Measurements from ENCODE around the gene GET4.

The GET4 gene

DNA sequence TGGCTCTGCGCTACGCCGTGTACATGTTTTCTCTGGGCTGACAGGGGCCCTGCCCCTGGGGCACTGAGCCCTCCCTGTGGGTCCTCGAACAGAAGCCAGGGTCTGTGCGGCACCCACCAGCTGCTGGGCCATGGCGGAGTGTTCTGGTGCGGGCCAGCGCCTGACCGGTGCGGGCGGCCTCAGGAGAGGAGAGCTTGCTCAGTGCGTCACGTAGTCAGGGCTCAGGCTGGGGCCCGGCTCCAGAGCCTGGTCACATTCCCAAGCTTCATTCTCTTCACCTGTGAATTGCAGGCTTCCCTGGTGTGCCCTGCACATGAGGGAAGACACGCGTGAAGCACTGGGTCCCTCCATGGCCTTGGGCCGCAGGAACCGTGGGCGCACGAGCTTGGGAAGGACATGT lies 15.5 kb downstream of the GET4 start:
- H3K36me3 Mint-ChIP-seq = peaks cover 52% of the 10 kb centered on the region
- CTCF ChIA-PET = no interaction called here
- no peak for DNase-seq
- no peak overlapping the region for H3K27ac Mint-ChIP-seq
- peaks cover 5% of the 10 kb centered on the region for H3K9me3 Mint-ChIP-seq
- H3K4me3 Mint-ChIP-seq = no peak overlapping the region
- H3K4me1 Mint-ChIP-seq = no peaks in the 10 kb centered on the region
- no peaks in the 10 kb centered on the region for H3K27me3 Mint-ChIP-seq

DNA sequence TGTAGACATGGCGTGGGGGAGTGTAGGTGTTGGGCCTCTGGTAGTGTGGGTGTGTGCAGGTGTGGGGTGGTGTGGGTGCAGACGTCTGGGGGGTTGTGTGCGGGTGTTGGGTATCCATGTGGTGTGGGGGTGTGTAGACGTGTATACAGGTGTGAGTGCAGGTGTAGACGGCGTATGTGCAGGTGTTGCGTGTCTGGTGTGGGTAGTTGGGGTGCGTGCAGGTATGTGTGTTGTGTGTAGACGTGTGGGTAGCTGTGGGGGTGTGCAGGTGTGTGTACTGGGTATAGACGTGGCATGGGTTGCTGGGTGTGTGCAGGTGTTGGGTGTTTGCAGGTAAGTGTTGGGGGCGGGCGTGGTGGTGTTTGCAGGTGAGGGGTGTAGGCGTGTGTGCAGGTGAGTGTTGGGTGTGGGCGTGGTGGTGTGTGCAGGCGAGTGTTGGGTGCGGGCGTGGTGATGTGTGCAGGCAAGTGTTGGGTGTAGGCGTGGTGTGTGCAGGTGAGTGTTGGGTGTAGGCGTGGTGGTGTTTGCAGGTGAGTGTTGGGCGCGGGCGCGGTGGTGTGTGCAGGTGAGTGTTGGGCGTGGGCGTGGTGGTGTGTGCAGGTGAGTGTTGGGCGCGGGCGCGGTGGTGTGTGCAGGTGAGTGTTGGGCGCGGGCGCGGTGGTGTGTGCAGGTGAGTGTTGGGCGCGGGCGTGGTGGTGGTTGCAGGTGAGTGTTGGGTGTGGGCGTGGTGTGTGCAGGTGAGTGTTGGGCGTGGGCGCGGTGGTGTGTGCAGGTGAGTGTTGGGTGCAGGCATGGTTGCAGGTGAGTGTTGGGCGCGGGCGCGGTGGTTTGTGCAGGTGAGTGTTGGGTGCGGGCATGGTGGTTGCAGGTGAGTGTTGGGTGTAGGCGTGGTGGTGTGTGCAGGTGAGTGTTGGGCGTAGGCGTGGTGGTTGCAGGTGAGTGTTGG lies 16.6 kb downstream of the GET4 start:
- Mint-ChIP-seq H3K4me1 (no peaks in the 10 kb centered on the region), H3K27ac (no peak overlapping the region), H3K27me3 (no peaks in the 10 kb centered on the region), H3K9me3 (peaks cover 5% of the 10 kb centered on the region), H3K36me3 (peaks cover 52% of the 10 kb centered on the region), H3K4me3 (no peak overlapping the region)
- DNase-seq = no peak
- CTCF ChIA-PET = no interaction called here

DNA sequence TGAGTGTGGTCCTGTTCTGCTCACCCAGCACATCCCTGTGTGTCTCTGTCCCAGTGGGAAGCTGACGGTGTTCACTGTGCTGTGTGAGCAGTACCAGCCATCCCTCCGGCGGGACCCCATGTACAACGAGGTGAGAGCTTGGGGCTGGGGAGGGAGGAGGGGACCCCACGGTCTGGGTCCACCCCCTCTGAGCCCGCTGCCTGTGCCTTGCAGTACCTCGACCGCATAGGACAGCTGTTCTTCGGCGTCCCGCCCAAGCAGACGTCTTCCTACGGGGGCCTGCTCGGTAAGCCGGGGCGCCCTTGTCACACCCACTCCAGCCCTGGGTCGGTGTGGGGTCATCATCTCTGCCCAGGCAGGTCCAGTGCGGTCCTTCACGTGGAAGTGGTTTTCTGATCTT lies 17.3 kb downstream of the GET4 start:
- Mint-ChIP-seq H3K27me3 (no peaks in the 10 kb centered on the region), H3K27ac (no peak overlapping the region), H3K4me3 (no peak overlapping the region), H3K36me3 (peaks cover 51% of the 10 kb centered on the region), H3K9me3 (peaks cover 5% of the 10 kb centered on the region), H3K4me1 (no peaks in the 10 kb centered on the region)
- CTCF ChIA-PET = no interaction called here
- DNase-seq = no peak

DNA sequence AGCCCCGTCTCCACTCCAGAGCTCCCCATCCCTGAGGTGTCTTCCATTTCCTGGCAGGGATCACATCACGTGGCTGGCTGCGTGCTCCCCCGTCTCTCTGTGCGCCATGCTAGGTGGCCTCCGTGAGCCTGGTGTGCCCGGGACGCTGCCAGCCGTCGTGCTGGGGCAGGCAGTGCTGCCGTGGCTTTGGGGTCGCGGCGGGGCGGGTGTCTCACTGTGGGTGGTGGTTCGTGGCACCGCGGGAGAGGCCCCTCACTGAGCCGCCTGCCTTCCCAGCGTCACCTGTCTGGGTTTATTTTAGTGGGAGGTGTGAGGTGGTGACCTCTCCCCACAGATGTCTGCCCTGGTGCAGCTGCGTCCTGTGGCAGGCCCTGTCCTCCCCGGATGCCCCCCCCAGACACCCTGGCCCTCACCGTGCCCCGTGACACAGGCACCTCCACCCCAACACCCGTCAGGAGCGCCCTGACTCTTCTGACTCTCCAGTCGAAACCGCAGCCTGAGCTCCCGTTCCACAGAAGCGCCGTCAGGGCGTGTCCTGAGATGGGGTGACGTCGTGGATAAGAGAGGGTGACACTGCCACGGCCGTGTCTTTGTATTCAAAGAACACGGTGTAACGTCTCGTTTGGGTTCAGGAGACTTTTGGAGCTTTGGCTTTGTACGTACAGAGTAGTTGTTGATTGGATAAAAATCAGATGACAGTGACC lies 18.0 kb downstream of the GET4 start:
- no peak overlapping the region for H3K27ac Mint-ChIP-seq
- no peak overlapping the region for H3K4me3 Mint-ChIP-seq
- no peaks in the 10 kb centered on the region for H3K4me1 Mint-ChIP-seq
- DNase-seq = no peak
- peaks cover 48% of the 10 kb centered on the region for H3K36me3 Mint-ChIP-seq
- no peaks in the 10 kb centered on the region for H3K27me3 Mint-ChIP-seq
- peaks cover 5% of the 10 kb centered on the region for H3K9me3 Mint-ChIP-seq
- CTCF ChIA-PET = interaction anchor here (0.7 kb wide), 1 partner anchor 89 kb away, joined by 3 read pairs; no protein-coding TSS in a partner anchor

DNA sequence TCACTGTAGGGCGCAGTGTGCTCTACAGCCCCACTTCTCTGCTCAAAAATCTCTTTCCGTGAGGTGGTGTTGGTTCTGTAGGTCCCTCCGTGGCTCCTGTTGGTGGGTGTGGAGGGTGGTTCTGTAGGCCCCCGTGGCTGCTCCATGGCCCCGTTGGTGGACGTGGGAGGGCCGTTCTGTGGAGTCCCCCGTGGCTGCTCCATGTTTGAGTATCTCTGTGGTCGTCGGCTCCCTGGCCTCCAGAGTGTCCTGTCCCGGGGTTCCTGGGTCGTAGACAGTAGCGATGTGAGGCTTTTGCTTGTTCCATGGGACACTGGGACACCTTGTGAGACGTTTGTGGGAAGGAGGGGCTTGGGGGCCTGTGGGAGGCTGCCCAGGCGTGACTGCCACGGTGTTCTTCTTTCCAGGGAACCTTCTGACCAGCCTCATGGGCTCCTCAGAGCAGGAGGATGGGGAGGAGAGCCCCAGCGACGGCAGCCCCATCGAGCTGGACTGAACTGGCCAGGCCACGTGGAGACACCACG lies 18.6 kb downstream of the GET4 start:
- H3K36me3 Mint-ChIP-seq = peaks cover 48% of the 10 kb centered on the region
- CTCF ChIA-PET = interaction anchor here (0.7 kb wide), 1 partner anchor 90 kb away, joined by 3 read pairs; no protein-coding TSS in a partner anchor
- no peak overlapping the region for H3K27ac Mint-ChIP-seq
- no peak overlapping the region for H3K4me3 Mint-ChIP-seq
- H3K9me3 Mint-ChIP-seq = peaks cover 5% of the 10 kb centered on the region
- H3K4me1 Mint-ChIP-seq = no peaks in the 10 kb centered on the region
- H3K27me3 Mint-ChIP-seq = no peaks in the 10 kb centered on the region
- no peak for DNase-seq

DNA sequence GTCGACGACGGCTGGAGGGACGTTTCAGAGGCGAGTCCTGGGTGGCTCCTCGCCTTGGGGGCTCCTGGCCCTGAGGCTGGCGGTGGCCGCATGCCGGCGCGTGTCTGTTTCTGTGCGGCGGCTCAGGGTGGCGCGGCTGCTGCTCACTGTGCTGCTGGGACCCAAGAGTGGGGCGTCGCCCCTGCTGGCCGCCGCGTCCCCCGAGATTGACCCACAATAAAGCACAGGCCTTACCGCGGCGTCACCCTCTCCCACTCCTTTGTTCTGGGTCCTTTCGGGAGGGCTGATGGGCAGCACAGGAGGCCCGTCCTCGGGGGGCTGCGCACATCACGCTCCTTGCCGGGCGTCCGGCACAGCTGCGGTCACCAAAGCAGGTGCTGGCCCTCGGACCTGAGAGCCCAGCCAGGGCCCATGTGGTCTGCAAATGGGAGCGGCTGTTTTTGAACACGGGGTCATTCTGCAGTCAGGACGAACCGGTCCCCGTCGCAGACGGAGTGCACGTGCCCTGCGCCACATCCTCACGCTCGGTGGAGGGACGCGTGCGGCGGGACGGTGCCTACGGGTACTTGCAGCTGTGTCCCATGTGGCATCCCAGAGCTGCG lies 19.2 kb downstream of the GET4 start:
- Mint-ChIP-seq H3K27me3 (no peaks in the 10 kb centered on the region), H3K36me3 (peaks cover 46% of the 10 kb centered on the region), H3K9me3 (peaks cover 5% of the 10 kb centered on the region), H3K4me3 (no peak overlapping the region), H3K4me1 (no peaks in the 10 kb centered on the region), H3K27ac (no peak overlapping the region)
- no peak for DNase-seq
- CTCF ChIA-PET = no interaction called here

DNA sequence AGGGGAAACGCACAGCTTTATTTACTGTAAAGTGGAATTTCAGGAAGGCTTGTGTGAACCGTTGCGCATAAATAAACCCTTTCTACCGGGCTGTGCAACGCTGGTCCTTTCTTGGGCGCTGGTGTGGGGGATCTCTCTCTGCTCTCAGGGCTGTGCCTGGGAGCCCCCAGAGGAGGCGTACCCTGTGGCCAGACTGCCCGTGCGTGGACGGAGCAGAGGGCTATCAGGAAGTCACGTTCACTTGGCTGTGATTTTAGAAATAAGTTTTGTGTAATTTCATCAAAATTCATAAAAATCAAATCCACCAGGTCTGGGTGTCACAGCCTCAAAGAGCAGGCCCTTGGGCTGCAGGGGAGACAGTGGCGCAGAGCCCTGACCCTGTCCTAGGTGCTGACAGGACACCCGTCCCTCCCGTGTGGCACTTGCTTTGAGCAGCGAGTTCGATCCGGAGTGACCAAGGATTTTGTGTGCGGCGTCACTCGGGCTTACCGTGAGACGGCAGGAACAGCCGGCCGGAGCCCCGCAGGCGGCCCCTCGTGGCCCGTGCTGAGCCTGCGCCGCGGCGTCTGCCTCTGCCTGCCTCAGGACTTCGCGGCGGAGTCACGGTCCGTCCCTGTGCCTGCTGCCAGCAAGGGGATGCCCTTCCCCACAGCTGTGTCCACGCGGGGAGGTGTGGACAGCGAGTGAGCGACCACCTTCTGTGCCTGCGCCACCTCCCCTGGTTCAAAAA lies 20.2 kb downstream of the GET4 start:
- peaks cover 5% of the 10 kb centered on the region for H3K9me3 Mint-ChIP-seq
- H3K27me3 Mint-ChIP-seq = no peaks in the 10 kb centered on the region
- no peak overlapping the region for H3K27ac Mint-ChIP-seq
- H3K4me1 Mint-ChIP-seq = no peaks in the 10 kb centered on the region
- CTCF ChIA-PET = no interaction called here
- peaks cover 37% of the 10 kb centered on the region for H3K36me3 Mint-ChIP-seq
- no peak overlapping the region for H3K4me3 Mint-ChIP-seq
- no peak for DNase-seq

DNA sequence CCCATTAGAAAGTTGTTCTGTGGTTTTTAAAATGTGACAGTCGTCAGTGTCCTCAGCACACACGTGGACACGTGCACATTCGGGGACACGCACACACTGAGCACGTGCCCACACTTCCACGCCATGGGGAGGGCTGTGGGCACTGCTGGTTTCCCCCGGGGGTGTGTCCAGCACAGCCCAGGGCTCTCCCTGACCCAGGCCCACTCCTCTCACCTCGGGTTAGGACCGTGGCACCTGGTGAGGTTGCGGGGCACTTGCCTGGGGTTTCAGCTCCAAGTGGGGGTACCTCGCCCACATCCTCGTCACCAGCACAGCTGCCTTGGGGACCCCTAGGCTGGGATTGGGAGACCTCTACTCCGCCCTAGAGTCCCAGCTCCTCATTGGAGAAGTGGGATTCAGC lies 20.7 kb downstream of the GET4 start:
- no peak for DNase-seq
- H3K4me1 Mint-ChIP-seq = no peaks in the 10 kb centered on the region
- H3K27me3 Mint-ChIP-seq = no peaks in the 10 kb centered on the region
- H3K36me3 Mint-ChIP-seq = peaks cover 36% of the 10 kb centered on the region
- no peak overlapping the region for H3K4me3 Mint-ChIP-seq
- peaks cover 5% of the 10 kb centered on the region for H3K9me3 Mint-ChIP-seq
- CTCF ChIA-PET = no interaction called here
- no peak overlapping the region for H3K27ac Mint-ChIP-seq

DNA sequence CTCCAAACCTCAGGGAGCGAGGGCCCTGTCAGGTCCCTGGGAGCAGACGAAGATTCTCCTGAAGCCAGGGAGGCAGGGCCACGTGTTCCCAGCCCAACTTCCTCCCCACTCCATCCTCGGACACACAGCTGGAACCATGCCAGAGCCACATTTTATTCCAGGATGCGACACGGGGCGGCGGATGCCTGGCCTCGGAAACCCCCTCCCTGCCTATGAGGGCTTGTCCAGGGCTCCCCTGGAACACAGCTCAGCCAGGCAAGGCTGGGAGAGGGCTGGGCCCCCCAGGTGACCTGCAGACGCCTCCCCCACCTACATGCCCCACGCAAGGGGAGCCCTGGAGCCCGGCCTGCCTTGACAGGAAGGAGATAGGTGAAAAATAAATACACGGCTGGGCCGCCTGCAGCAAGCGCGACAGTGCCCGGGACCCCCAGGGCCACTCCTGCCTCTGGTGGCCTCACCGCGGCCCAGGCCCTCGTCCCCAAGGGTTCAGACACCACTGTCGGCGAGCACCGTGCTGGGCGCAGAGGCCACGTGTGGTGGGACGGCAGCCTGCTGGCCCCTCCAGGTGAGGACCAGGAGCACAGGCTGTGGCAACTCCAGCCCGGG lies 21.5 kb downstream of the GET4 start:
- no peak overlapping the region for H3K4me3 Mint-ChIP-seq
- no peaks in the 10 kb centered on the region for H3K9me3 Mint-ChIP-seq
- no peak for DNase-seq
- CTCF ChIA-PET = no interaction called here
- H3K36me3 Mint-ChIP-seq = peaks cover 28% of the 10 kb centered on the region
- H3K27me3 Mint-ChIP-seq = no peaks in the 10 kb centered on the region
- H3K27ac Mint-ChIP-seq = no peak overlapping the region
- H3K4me1 Mint-ChIP-seq = no peaks in the 10 kb centered on the region

DNA sequence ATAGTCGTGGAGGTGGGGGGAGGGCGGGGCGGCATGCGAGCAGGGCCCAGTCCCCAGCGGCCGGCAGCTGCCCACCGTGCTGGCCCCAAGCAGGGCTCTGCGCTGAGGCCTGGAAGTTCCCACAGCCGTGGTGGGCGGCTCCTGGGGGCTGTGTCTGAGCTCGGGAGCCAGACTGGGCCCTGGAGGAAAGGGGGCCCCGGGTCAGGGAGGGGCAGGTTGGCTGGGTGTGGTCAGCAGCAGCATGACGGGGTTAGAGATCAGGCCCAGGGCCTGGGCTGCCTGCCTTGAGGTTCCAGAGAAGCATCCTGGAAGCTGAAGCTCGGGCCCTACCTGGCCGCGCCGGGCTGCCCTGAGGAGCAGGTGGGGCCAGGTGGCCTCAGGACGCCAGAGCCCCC lies 22.1 kb downstream of the GET4 start:
- Mint-ChIP-seq H3K27ac (no peak overlapping the region), H3K36me3 (peaks cover 23% of the 10 kb centered on the region), H3K9me3 (no peaks in the 10 kb centered on the region), H3K4me3 (no peak overlapping the region), H3K4me1 (no peaks in the 10 kb centered on the region), H3K27me3 (no peaks in the 10 kb centered on the region)
- no peak for DNase-seq
- CTCF ChIA-PET = no interaction called here

DNA sequence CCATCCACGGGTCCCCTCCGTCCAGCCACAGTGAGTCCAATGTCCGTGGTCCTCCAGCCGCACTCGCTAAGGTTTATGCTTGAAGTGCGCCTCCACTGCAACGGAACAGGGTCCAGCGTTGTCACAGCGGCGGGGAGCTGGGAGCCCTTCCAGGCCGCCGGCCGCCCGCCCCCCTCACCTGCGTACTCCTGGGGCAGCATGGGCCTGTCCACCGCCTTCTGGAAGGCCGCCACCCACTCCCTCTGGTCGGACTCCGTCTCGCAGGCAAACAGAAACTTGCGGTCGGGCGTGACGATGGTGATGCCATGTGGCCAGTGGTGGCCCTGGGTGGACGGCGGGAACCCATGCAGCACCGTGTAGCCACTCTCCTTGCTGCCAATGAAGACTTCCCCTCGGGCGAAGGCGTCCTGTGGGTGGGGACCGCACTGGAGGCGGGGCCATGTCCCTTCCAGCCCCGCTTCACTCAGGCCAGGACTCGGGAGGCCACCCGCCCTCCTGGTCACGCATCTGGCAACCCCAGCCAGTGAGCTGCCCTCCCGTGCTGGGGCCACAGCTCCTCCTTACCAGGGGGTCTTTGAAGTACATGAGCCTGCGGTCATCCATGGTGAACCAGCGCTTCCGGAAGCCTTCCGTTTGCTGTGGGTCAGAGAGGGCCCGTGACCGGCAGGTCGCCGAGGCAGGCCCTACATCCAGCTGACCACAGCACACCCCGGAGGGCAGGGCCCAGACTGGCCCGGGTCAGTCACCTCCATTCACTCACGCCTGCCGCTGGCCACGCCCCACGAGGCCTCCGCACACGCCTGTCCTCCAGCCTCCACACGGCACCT lies 22.7 kb downstream of the GET4 start:
- no peak for DNase-seq
- no peaks in the 10 kb centered on the region for H3K4me1 Mint-ChIP-seq
- H3K27me3 Mint-ChIP-seq = no peaks in the 10 kb centered on the region
- peaks cover 19% of the 10 kb centered on the region for H3K36me3 Mint-ChIP-seq
- no peak overlapping the region for H3K27ac Mint-ChIP-seq
- CTCF ChIA-PET = no interaction called here
- no peak overlapping the region for H3K4me3 Mint-ChIP-seq
- no peaks in the 10 kb centered on the region for H3K9me3 Mint-ChIP-seq

DNA sequence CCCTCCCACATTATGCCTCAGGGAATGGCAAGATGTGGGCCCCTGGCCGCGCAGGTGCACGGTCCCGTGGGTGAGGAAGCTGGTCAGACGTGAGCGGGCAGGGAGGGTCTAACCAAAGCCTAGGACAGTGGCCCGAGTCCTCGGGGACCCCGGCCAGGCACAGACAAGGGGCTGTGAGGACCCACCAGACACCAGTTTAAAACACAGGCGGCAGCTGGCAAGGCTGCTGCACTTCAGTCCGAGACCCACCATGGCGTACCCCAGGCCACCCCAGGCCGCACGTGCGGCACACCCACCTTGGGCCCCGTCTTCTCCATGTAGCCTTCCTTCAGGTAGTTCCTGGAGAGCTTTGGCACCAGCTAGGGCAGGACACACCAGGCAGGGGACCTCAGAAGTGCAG lies 23.5 kb downstream of the GET4 start:
- no peak for DNase-seq
- CTCF ChIA-PET = no interaction called here
- H3K36me3 Mint-ChIP-seq = peaks cover 13% of the 10 kb centered on the region
- no peak overlapping the region for H3K27ac Mint-ChIP-seq
- H3K27me3 Mint-ChIP-seq = no peaks in the 10 kb centered on the region
- H3K9me3 Mint-ChIP-seq = no peaks in the 10 kb centered on the region
- no peaks in the 10 kb centered on the region for H3K4me1 Mint-ChIP-seq
- no peak overlapping the region for H3K4me3 Mint-ChIP-seq
